Right hindlimb (tissue), 1 donor: ENCODE results near the gene RIT2.
"Not testable (repeated sequence)": the region's sequence is repeated elsewhere in the genome, so short reads cannot be mapped to it uniquely, and the experiment has no call there.

Experiments
- DNase-seq: peaks from one replicate; pipeline ENCODE4 v3.0.0-alpha.2; 2018

The RIT2 gene

GRCh38 chr18:42745931-42746330 is 369.6 kb downstream of the RIT2 start:
- no peak for DNase-seq

- no peak for DNase-seq
These were observed 370.3 kb downstream of the RIT2 start for GRCh38 chr18:42745171-42745570.

- DNase-seq: no peak
These were observed 371.9 kb downstream of the RIT2 start for GRCh38 chr18:42743373-42744138.

GRCh38 chr18:42742969-42743368 is 372.5 kb downstream of the RIT2 start:
- no peak for DNase-seq

- no peak for DNase-seq
These were observed 373.0 kb downstream of the RIT2 start for GRCh38 chr18:42742474-42742873.

GRCh38 chr18:42741805-42742347 is 373.6 kb downstream of the RIT2 start:
- DNase-seq: not testable (repeated sequence)

GRCh38 chr18:42741299-42741698 is 374.2 kb downstream of the RIT2 start:
- not testable (repeated sequence) for DNase-seq

- DNase-seq: no peak
These were observed 379.4 kb downstream of the RIT2 start for GRCh38 chr18:42736074-42736473.

- no peak for DNase-seq
These were observed 381.0 kb downstream of the RIT2 start for GRCh38 chr18:42734520-42734919.

- no peak for DNase-seq
These were observed 385.2 kb downstream of the RIT2 start for GRCh38 chr18:42730272-42730671.

GRCh38 chr18:42719221-42719620 is 396.3 kb downstream of the RIT2 start:
- no peak for DNase-seq

GRCh38 chr18:42712065-42712464 is 403.4 kb downstream of the RIT2 start:
- DNase-seq: no peak

- no peak for DNase-seq
These were observed 408.4 kb downstream of the RIT2 start for GRCh38 chr18:42707080-42707479.

GRCh38 chr18:42706618-42707017 is 408.9 kb downstream of the RIT2 start:
- no peak for DNase-seq

GRCh38 chr18:42706029-42706608 is 409.4 kb downstream of the RIT2 start:
- no peak for DNase-seq
